Heart left ventricle (tissue), 16 donors: Measurements from ENCODE around the gene COPE. TPM values are rescaled to one million over a fixed set of nuclear protein-coding genes. Genes with fewer than 3 reads are reported as not detected.

Experiments used
- ATAC-seq, 4 donors: fragments of 200-7000 bp; cut with Tn5 transposase; one replicate each; pipeline ENCODE4 v1.9.1; 2020 to 2022; ENCODE audit warnings: moderate library complexity in 4 of 4, mild to moderate bottlenecking in 3 of 4, moderate number of reproducible peaks in 1 of 4
- DNase-seq, 5 donors: peaks; one replicate each; pipeline ENCODE4 v3.0.0-alpha.2; 2020
- H3K27ac ChIP-seq, 12 donors: fragments of 200-600 bp; sonication (generic) in 4 of 12; one replicate each; pipeline versions ENCODE4 v1.5.0 to v1.8.0; 2016 to 2022; ENCODE audit warnings: mild to moderate bottlenecking in 2 of 12
- H3K27me3 ChIP-seq, 9 donors: fragments of 200-600 bp; sonication (generic) in 2 of 9; one replicate each; pipeline versions ENCODE4 v1.5.1 to v1.8.0; 2016 to 2022; ENCODE audit warnings: mild to moderate bottlenecking in 3 of 9
- H3K36me3 ChIP-seq, 9 donors: fragments of 200-600 bp; sonication (generic) in 2 of 9; one replicate each; pipeline versions ENCODE4 v1.5.0 to v1.8.0; 2018 to 2022; ENCODE audit warnings: mild to moderate bottlenecking in 2 of 9
- H3K4me1 ChIP-seq, 12 donors: fragments of 200-600 bp; sonication (generic) in 4 of 12; one replicate each; pipeline versions ENCODE4 v1.5.0 to v1.8.0; 2016 to 2022; ENCODE audit warnings: mild to moderate bottlenecking in 3 of 12
- H3K4me3 ChIP-seq, 12 donors: fragments of 200-600 bp; sonication (generic) in 4 of 12; one replicate each; pipeline versions ENCODE4 v1.5.0 to v1.8.0; 2017 to 2022; ENCODE audit warnings: mild to moderate bottlenecking in 9 of 12, moderate library complexity in 4 of 12
- H3K9me3 ChIP-seq, 12 donors: fragments of 200-600 bp; sonication (generic) in 4 of 12; one replicate each; pipeline versions ENCODE4 v1.5.0 to v1.8.0; 2016 to 2022; ENCODE audit warnings: mild to moderate bottlenecking in 1 of 12
- CTCF ChIP-seq, 12 donors: fragments of 200-600 bp; sonication (generic) in 4 of 12; IDR thresholded peaks; one replicate each; pipeline versions ENCODE4 v1.5.0 to v1.8.0; 2018 to 2022; ENCODE audit warnings: antibody characterized with exemption in 12 of 12, mild to moderate bottlenecking in 5 of 12
- POLR2A ChIP-seq, 2 donors: fragments of 450-650 bp; IDR thresholded peaks; one replicate each; pipeline ENCODE4 v1.6.1; 2017; ENCODE audit warnings: antibody characterized with exemption in 2 of 2, mild to moderate bottlenecking in 2 of 2, moderate library complexity in 2 of 2
- WGBS, 4 donors: extraction: QIAGEN DNeasy Blood & Tissue Kit in 2 of 4; methylation state at CpG; one replicate each; pipeline versions ENCODE4 v1.1.5 to v1.1.7; 2013 to 2018; 5-methylcytosine and 5-hydroxymethylcytosine counted together
- intact Hi-C, 10 donors: fragments of 100-400 bp; cut with DNase I; formaldehyde crosslinking; loops; one replicate each; pipeline versions ENCODE4 v1.11.1 to v1.14.2; 2022
- polyA plus RNA-seq, 2 donors: library from polyadenylated mRNA; stranded (reverse); fragments of 200-250 nt; gene quantifications; one replicate each; pipeline ENCODE4 v1.2.3, GENCODE V29; 2013
- total RNA-seq, 9 donors: library from RNA; depleted of rRNA in 2 of 9; stranded (reverse); fragments of >200 nt in 2 of 9; fragmentation: NEBNext Ultra II Directional in 3 of 9; extraction: Animal tissue kit (Norgen Biotek cat#: 25700) in 3 of 9; gene quantifications; one replicate each; pipeline versions ENCODE4 v1.1.0 to v1.2.4, GENCODE V29; 2016 to 2023
- donor health status: ischemic (EF 13 %, LVEDD 7.1; RV severe dilation, severe dysfunction).
- donor health status: healthy with polysubstance abuse.
- donor health status: DM: no; HTN: yes; CAD: no.
- donor health status: DM: no; HTN: no; CAD: no.
- donor health status: ischemic (EF 25% LVEDD 6.9; RV normal size, moderate dysfunction).
- donor health status: ischemic (EF 25% LVEDD 5.7; RV mildly dilated, moderate dysfunction).
- donor health status: healthy.
- donor health status: DM: yes; HTN: yes; CAD: no.
- donor health status: ischemic (EF 35%, LVEDD 5.7; RV mildly dilated, moderate dysfunction).
- donor health status: nonischemic (EF 11% LVEDD 7.7; RV severe dilation, severe dysfunction).
- donor health status: DM: yes; HTN: yes; CAD: no.
- donor health status: PGD.
- donor health status: ischemic (EF 29% LVEDD 5.4; RV normal size, mild dysfunction).
- donor health status: nonischemic (EF 23%, LVEDD 6.1; RV moderate dilation, normal function).

Gene COPE
- total and polyA plus RNA-seq, 11 donors = 94.0 to 241 (median 147) TPM

GRCh38 chr19:18905513-18906236 is 13.5 kb downstream of the COPE start:
- Histone ChIP-seq H3K36me3 (peaks cover 0 to 88% (median 45%) of the 10 kb centered on the region in 9 donors), H3K27me3 (no peaks in the 10 kb centered on the region), H3K9me3 (no peaks in the 10 kb centered on the region), H3K27ac (no peak overlapping the region), H3K4me1 (no peaks in the 10 kb centered on the region), H3K4me3 (no peak overlapping the region)
- peak in 1 of 4 donors; percentile 11 for ATAC-seq
- WGBS, 4 donors = 89 to 92% (median 90%) methylated on average over 24 to 26 of the region's 26 CpGs
- TF ChIP-seq POLR2A (IDR thresholded peaks at IDR 0.05) (no peak), CTCF (IDR thresholded peaks at IDR 0.05) (no peak)
- no peak for DNase-seq
- intact Hi-C loops = no loop called here

- intact Hi-C loops = no loop called here
- 84 to 92% (median 89%) methylated on average over 4 to 8 of the region's 8 CpGs for WGBS, 4 donors
Observed at GRCh38 chr19:18905058-18905456, 14.1 kb downstream of the COPE start.

GRCh38 chr19:18904334-18905057 is 14.7 kb downstream of the COPE start:
- no peak overlapping the region for H3K27ac ChIP-seq
- no peak for TF ChIP-seq CTCF (IDR thresholded peaks at IDR 0.05)
- TF ChIP-seq POLR2A (IDR thresholded peaks at IDR 0.05) = no peak
- 90 to 95% (median 94%) methylated on average over 5 to 25 of the region's 25 CpGs for WGBS, 4 donors

More at GRCh38 chr19:18905058-18905456, 14.1 kb downstream of the COPE start:
- TF ChIP-seq POLR2A (IDR thresholded peaks at IDR 0.05) = no peak
- TF ChIP-seq CTCF (IDR thresholded peaks at IDR 0.05) = no peak
- ATAC-seq = no peak
- Histone ChIP-seq H3K4me3 (no peak overlapping the region), H3K9me3 (no peaks in the 10 kb centered on the region), H3K27ac (no peak overlapping the region), H3K27me3 (no peaks in the 10 kb centered on the region), H3K36me3 (peaks cover 0 to 88% (median 51%) of the 10 kb centered on the region in 9 donors), H3K4me1 (no peaks in the 10 kb centered on the region)
- no peak for DNase-seq

More at GRCh38 chr19:18904334-18905057, 14.7 kb downstream of the COPE start:
- no peaks in the 10 kb centered on the region for H3K9me3 ChIP-seq
- no peaks in the 10 kb centered on the region for H3K27me3 ChIP-seq
- no peak overlapping the region for H3K4me3 ChIP-seq
- no peak for ATAC-seq
- intact Hi-C loops = no loop called here
- DNase-seq = no peak
- no peaks in the 10 kb centered on the region for H3K4me1 ChIP-seq
- H3K36me3 ChIP-seq = peaks cover 0 to 88% (median 52%) of the 10 kb centered on the region in 9 donors
